Endothelial cell of umbilical vein (primary cell): ENCODE data around the gene KIAA1614. TPM values are rescaled to one million over a fixed set of nuclear protein-coding genes. Genes with fewer than 3 reads are reported as not detected.

Source experiments
- BruUV-seq: library from RNA; stranded (reverse); fragments of 400-500 nt; replicated peaks from 2 replicates; lab custom pipeline; 2021; lab: Mats Ljungman, UMichigan
- CTCF ChIA-PET: fragments of 300-600, 350-600 bp; sonication (Branson Sonifier 250); formaldehyde crosslinking; loops from one replicate; lab custom pipeline; 2021; ENCODE audit warnings: antibody characterized with exemption, inconsistent platforms; lab: Charles Lee
- POLR2A ChIA-PET: fragments of 300-600, 350-600 bp; sonication (Branson Sonifier 250); formaldehyde crosslinking; loops from one replicate; lab custom pipeline; 2021; ENCODE audit warnings: antibody characterized with exemption, inconsistent platforms; lab: Charles Lee
- DNase-seq: peaks from one replicate; pipeline ENCODE4 v3.0.0-alpha.2; 2011; ENCODE audit warnings: low read depth, low spot score
- FAIRE-seq: peaks from 2 replicates; lab custom pipeline; 2011; peaks lifted over from hg19 to GRCh38; lab: Jason Lieb, UNC
- H2AFZ ChIP-seq: 2 replicates; pipeline ENCODE4 v1.6.0; 2012; ENCODE audit warnings: low read depth, low read length, control low read depth, inconsistent platforms
- H3K27ac ChIP-seq: 2 replicates; pipeline ENCODE4 v1.5.1; 2011; ENCODE audit warnings: low read depth, mild to moderate bottlenecking, control low read depth, low read length, moderate library complexity; ENCODE audit not compliant: insufficient read depth
- H3K27me3 ChIP-seq, 2 experiments: 2 replicates each; pipeline versions ENCODE4 v1.6.0 to v1.6.1; 2011; ENCODE audit warnings: low read length in 2 of 2, mixed read lengths in 1 of 2; ENCODE audit not compliant: control insufficient read depth in 2 of 2, insufficient read depth in 2 of 2
- H3K36me3 ChIP-seq, 2 experiments: 2 replicates in 1 of 2; 3 replicates in 1 of 2; pipeline ENCODE4 v1.5.1; 2011; ENCODE audit warnings: low read length in 2 of 2, mild to moderate bottlenecking in 1 of 2, moderate library complexity in 1 of 2; ENCODE audit not compliant: control insufficient read depth in 2 of 2, insufficient read depth in 2 of 2; ENCODE audit errors: extremely low read depth in 1 of 2
- H3K4me1 ChIP-seq: 3 replicates; pipeline ENCODE4 v1.5.1; 2011; ENCODE audit warnings: mild to moderate bottlenecking, low read length; ENCODE audit not compliant: control insufficient read depth, insufficient read depth; ENCODE audit errors: extremely low read depth
- H3K4me2 ChIP-seq: 2 replicates; pipeline ENCODE4 v1.6.1; 2011; ENCODE audit warnings: low read length, control low read depth, mixed read lengths; ENCODE audit not compliant: insufficient read depth
- H3K4me3 ChIP-seq, 3 experiments: fragments of 200-600 bp in 1 of 3; sonication (generic), shearing (Covaris generic) in 1 of 3; replicated peaks in 1 of 3; 2 replicates each; pipeline ENCODE4 v1.5.1; 2011 to 2016; ENCODE audit warnings: control low read depth in 3 of 3, low read length in 3 of 3, mild to moderate bottlenecking in 2 of 3, inconsistent platforms in 1 of 3, low read depth in 1 of 3, moderate library complexity in 1 of 3; ENCODE audit not compliant: insufficient read depth in 1 of 3
- H3K79me2 ChIP-seq: 2 replicates; pipeline ENCODE4 v1.6.0; 2012; ENCODE audit warnings: low read length, inconsistent platforms; ENCODE audit not compliant: control insufficient read depth, insufficient read depth
- H3K9ac ChIP-seq: replicated peaks from 2 replicates; pipeline ENCODE3; 2011; ENCODE audit warnings: low read length, control low read depth; ENCODE audit not compliant: insufficient read depth; ENCODE audit errors: extremely low read depth
- H3K9me1 ChIP-seq: replicated peaks from 3 replicates; pipeline ENCODE4 v1.6.0; 2011; ENCODE audit warnings: mild to moderate bottlenecking, low read length; ENCODE audit not compliant: control insufficient read depth, insufficient read depth; ENCODE audit errors: extremely low read depth
- H3K9me3 ChIP-seq: replicated peaks from 2 replicates; pipeline ENCODE4 v1.5.1; 2012; ENCODE audit warnings: low read length, inconsistent platforms; ENCODE audit not compliant: control insufficient read depth, insufficient read depth
- H4K20me1 ChIP-seq: replicated peaks from 2 replicates; pipeline ENCODE3; 2011; ENCODE audit warnings: mild to moderate bottlenecking, low read length; ENCODE audit not compliant: control insufficient read depth, insufficient read depth; ENCODE audit errors: extremely low read depth
- EZH2 ChIP-seq: IDR thresholded peaks from 2 replicates; pipeline ENCODE4 v1.6.1; 2012; ENCODE audit warnings: borderline replicate concordance, low read depth, mild to moderate bottlenecking, moderate library complexity, low read length, inconsistent platforms; ENCODE audit not compliant: severe bottlenecking
- FOS ChIP-seq: IDR thresholded peaks from 2 replicates; pipeline ENCODE4 v1.6.1; 2011; ENCODE audit warnings: mild to moderate bottlenecking, low read length, moderate library complexity, borderline replicate concordance; ENCODE audit not compliant: insufficient read depth
- GATA2 ChIP-seq: IDR thresholded peaks from 2 replicates; pipeline ENCODE4 v1.7.0; 2011; ENCODE audit warnings: low read depth, mild to moderate bottlenecking, moderate library complexity, mixed read lengths, low read length; ENCODE audit not compliant: insufficient read length, insufficient read depth
- JUN ChIP-seq: IDR thresholded peaks from 2 replicates; pipeline ENCODE4 v1.6.1; 2011; ENCODE audit warnings: borderline replicate concordance, low read depth; ENCODE audit not compliant: insufficient read length, insufficient read depth
- MYC ChIP-seq: IDR thresholded peaks from one replicate; pipeline ENCODE4 v1.6.1; 2011; ENCODE audit warnings: mild to moderate bottlenecking, low read depth, low read length
- POLR2A ChIP-seq: IDR thresholded peaks from 2 replicates; pipeline ENCODE4 v1.6.1; 2012; ENCODE audit warnings: low read depth, mild to moderate bottlenecking, control low read depth, low read length
- POLR2AphosphoS5 ChIP-seq: IDR thresholded peaks from 2 replicates; pipeline ENCODE4 v1.6.1; 2012; ENCODE audit warnings: low read depth, mild to moderate bottlenecking, control low read depth, low read length, moderate library complexity; ENCODE audit not compliant: insufficient read depth
- dilution Hi-C: fragments of 300-500 bp; cut with MboI; formaldehyde crosslinking; loops from one replicate; pipeline ENCODE4 v1.15.0; 2019; ENCODE audit warnings: low sequenced_read_pairs; ENCODE audit not compliant: extremely low pct_ligation_motif_present
- intact Hi-C: fragments of 100-400 bp; cut with micrococcal nuclease; formaldehyde crosslinking; loops from one replicate; pipeline ENCODE4 v1.10.0; 2022
- polyA plus RNA-seq, 4 experiments: library from polyadenylated mRNA; depleted of rRNA in 3 of 4; stranded (reverse) in 3 of 4; unstranded in 1 of 4; fragments of >200 nt; gene quantifications; 2 replicates each; pipeline versions ENCODE4 v1.2.1 to v1.2.3, GENCODE V29; 2011 to 2012; ENCODE audit warnings: missing spikeins in 1 of 4
- total RNA-seq: library from RNA; stranded (reverse); gene quantifications from 2 replicates; pipeline ENCODE4 v1.2.3, GENCODE V29; 2021
- TF ChIP-seq, protein P1 (sequence below), 2 donors: IDR thresholded peaks; 1 replicate in 1 of 2; 2 replicates in 1 of 2; pipeline ENCODE4 v1.5.1; 2011; ENCODE audit warnings: low read length in 2 of 2, mild to moderate bottlenecking in 2 of 2, moderate library complexity in 2 of 2, control low read depth in 1 of 2, inconsistent platforms in 1 of 2, low read depth in 1 of 2; ENCODE audit not compliant: insufficient read depth in 1 of 2; ENCODE audit errors: extremely low read depth in 1 of 2
- TF ChIP-seq, protein P2 (sequence below): IDR thresholded peaks from 2 replicates; pipeline ENCODE4 v1.6.1; 2011; ENCODE audit not compliant: insufficient read depth, insufficient read length

Gene KIAA1614
- total and polyA plus RNA-seq, 2 donors (not counting 3 experiments of a cell fraction or from before 2014, with no cell fraction given), result 1.0 to 2.0 TPM

DNA sequence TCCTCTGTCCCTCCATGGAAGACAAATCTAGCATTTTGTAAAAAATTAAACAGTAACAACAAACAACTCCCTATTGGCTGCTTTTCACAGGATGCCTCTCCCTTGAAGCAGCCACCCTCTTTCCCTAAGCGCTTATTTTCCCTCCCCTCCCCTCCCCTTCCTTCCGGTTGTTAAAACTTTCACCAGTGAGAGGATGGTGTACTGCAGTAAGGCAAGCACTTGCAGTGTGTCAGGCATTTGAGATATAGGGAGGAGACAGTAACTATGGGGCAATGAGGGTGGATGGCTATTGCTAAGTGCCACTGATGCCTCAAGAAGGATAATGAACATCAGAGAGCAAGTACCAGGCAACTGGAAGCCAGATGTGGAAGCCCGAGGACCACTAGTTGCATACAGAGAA is 19.1 kb upstream of the KIAA1614 start:
- no TSS peak for BruUV-seq
- no peak overlapping the region for H3K4me3 ChIP-seq
- CTCF ChIA-PET, result no interaction called here
- no peak overlapping the region for H3K27ac ChIP-seq
- no peak overlapping the region for H3K9ac ChIP-seq
- no peaks in the 10 kb centered on the region for H3K79me2 ChIP-seq
- intact Hi-C loops (loop anchor here (10.0 kb wide), 1 partner anchor 531 kb away; no protein-coding TSS in a partner anchor), dilution Hi-C loops (no loop called here)
- H3K9me3 ChIP-seq, result no peaks in the 10 kb centered on the region
- no peak overlapping the region for H3K4me2 ChIP-seq
- peaks cover 2% of the 10 kb centered on the region for H3K4me1 ChIP-seq
- H4K20me1 ChIP-seq, result no peaks in the 10 kb centered on the region
- DNase-seq (no peak), FAIRE-seq (no peak)
- no peak overlapping the region for H2AFZ ChIP-seq
- H3K9me1 ChIP-seq, result no peaks in the 10 kb centered on the region
- H3K36me3 ChIP-seq, result no peaks in the 10 kb centered on the region
- no peaks in the 10 kb centered on the region for H3K27me3 ChIP-seq
- TF ChIP-seq JUN, result no peak
- TF ChIP-seq, protein P1, sequence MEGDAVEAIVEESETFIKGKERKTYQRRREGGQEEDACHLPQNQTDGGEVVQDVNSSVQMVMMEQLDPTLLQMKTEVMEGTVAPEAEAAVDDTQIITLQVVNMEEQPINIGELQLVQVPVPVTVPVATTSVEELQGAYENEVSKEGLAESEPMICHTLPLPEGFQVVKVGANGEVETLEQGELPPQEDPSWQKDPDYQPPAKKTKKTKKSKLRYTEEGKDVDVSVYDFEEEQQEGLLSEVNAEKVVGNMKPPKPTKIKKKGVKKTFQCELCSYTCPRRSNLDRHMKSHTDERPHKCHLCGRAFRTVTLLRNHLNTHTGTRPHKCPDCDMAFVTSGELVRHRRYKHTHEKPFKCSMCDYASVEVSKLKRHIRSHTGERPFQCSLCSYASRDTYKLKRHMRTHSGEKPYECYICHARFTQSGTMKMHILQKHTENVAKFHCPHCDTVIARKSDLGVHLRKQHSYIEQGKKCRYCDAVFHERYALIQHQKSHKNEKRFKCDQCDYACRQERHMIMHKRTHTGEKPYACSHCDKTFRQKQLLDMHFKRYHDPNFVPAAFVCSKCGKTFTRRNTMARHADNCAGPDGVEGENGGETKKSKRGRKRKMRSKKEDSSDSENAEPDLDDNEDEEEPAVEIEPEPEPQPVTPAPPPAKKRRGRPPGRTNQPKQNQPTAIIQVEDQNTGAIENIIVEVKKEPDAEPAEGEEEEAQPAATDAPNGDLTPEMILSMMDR (IDR thresholded peaks at IDR 0.05; ENCODE audit: extremely low read depth in 1 of 2, insufficient read depth in 1 of 2, low read depth in 1 of 2, low read length in 2 of 2), result no peak
- TF ChIP-seq POLR2A, result no peak
- TF ChIP-seq, protein P2, sequence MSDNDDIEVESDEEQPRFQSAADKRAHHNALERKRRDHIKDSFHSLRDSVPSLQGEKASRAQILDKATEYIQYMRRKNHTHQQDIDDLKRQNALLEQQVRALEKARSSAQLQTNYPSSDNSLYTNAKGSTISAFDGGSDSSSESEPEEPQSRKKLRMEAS, result no peak
- TF ChIP-seq POLR2AphosphoS5, result no peak
- TF ChIP-seq FOS, result no peak
- no peak for TF ChIP-seq EZH2
- TF ChIP-seq GATA2, result no peak
- TF ChIP-seq MYC, result no peak
- POLR2A ChIA-PET, result no interaction called here
